Measurements from ENCODE around the gene SFMBT2. TPM values are rescaled to one million over a fixed set of nuclear protein-coding genes. Genes with fewer than 3 reads are reported as not detected.

SFMBT2 gene
- total RNA-seq, 4 donors from 2014 or later = 7.6 to 15.4 (median 10.8) TPM

GRCh38 chr10:7283246-7283645 is 127.6 kb downstream of the SFMBT2 start:
- Histone ChIP-seq H3K27ac (replicated peaks in 1 of 4) (no peak overlapping the region), H3K36me3 (peaks cover 0 to 3% (median 0%) of the 10 kb centered on the region in 4 donors), H3K4me3 (no peak overlapping the region), H3K27me3 (no peaks in the 10 kb centered on the region), H3K4me1 (no peaks in the 10 kb centered on the region), H3K9me3 (no peaks in the 10 kb centered on the region)
- TF ChIP-seq POLR2AphosphoS5 (IDR thresholded peaks at IDR 0.05) (no peak), POLR2A (IDR thresholded peaks at IDR 0.05; ENCODE audit: low read depth) (no peak), CTCF (IDR thresholded peaks at IDR 0.05) (no peak), EP300 (IDR thresholded peaks at IDR 0.05) (no peak)
- intact Hi-C loops (cut with DNase I) = no loop called here
- 88% methylated on average over 2 of the region's 2 CpGs for WGBS
- DNase-seq (ENCODE audit: extremely low spot score) = no peak

GRCh38 chr10:7282457-7282856 is 128.4 kb downstream of the SFMBT2 start:
- TF ChIP-seq CTCF (IDR thresholded peaks at IDR 0.05) (no peak), EP300 (IDR thresholded peaks at IDR 0.05) (no peak), POLR2AphosphoS5 (IDR thresholded peaks at IDR 0.05) (no peak), POLR2A (IDR thresholded peaks at IDR 0.05; ENCODE audit: low read depth) (no peak)
- H3K9me3 ChIP-seq = no peaks in the 10 kb centered on the region
- 82% methylated on average over 7 of the region's 7 CpGs for WGBS
- peaks cover 0 to 4% (median 0%) of the 10 kb centered on the region in 4 donors for H3K36me3 ChIP-seq
- DNase-seq (ENCODE audit: extremely low spot score) = no peak
- H3K4me3 ChIP-seq = no peak overlapping the region
- no peaks in the 10 kb centered on the region for H3K27me3 ChIP-seq
- no peak overlapping the region for H3K27ac ChIP-seq (replicated peaks in 1 of 4)
- intact Hi-C loops (cut with DNase I) = no loop called here
- peaks cover 0 to 7% (median 2%) of the 10 kb centered on the region in 4 donors for H3K4me1 ChIP-seq

- TF ChIP-seq POLR2A (IDR thresholded peaks at IDR 0.05; ENCODE audit: low read depth) (no peak), CTCF (IDR thresholded peaks at IDR 0.05) (no peak)
- DNase-seq (ENCODE audit: extremely low spot score) = no peak
- 84% methylated on average over 6 of the region's 6 CpGs for WGBS
- H3K4me3 ChIP-seq = no peak overlapping the region
- H3K4me1 ChIP-seq = peaks cover 0 to 9% (median 4%) of the 10 kb centered on the region in 4 donors
- peaks cover 0 to 6% (median 2%) of the 10 kb centered on the region in 4 donors for H3K36me3 ChIP-seq
- no peaks in the 10 kb centered on the region for H3K27me3 ChIP-seq
- H3K9me3 ChIP-seq = no peaks in the 10 kb centered on the region
- H3K27ac ChIP-seq (replicated peaks in 1 of 4) = no peak overlapping the region
- intact Hi-C loops (cut with DNase I) = no loop called here
Observed at GRCh38 chr10:7281429-7281828, 129.4 kb downstream of the SFMBT2 start.

GRCh38 chr10:7279303-7279702 is 131.5 kb downstream of the SFMBT2 start:
- intact Hi-C loops (cut with DNase I) = no loop called here
- no peak for DNase-seq (ENCODE audit: extremely low spot score)
- 76% methylated on average over 5 of the region's 5 CpGs for WGBS

More at GRCh38 chr10:7279303-7279702, 131.5 kb downstream of the SFMBT2 start:
- H3K4me3 ChIP-seq = no peak overlapping the region
- no peak overlapping the region for H3K27ac ChIP-seq (replicated peaks in 1 of 4)
- no peaks in the 10 kb centered on the region for H3K27me3 ChIP-seq
- peaks cover 0 to 9% (median 4%) of the 10 kb centered on the region in 4 donors for H3K4me1 ChIP-seq
- no peaks in the 10 kb centered on the region for H3K9me3 ChIP-seq
- TF ChIP-seq POLR2AphosphoS5 (IDR thresholded peaks at IDR 0.05) = no peak
- TF ChIP-seq EP300 (IDR thresholded peaks at IDR 0.05) = no peak
- TF ChIP-seq POLR2A (IDR thresholded peaks at IDR 0.05; ENCODE audit: low read depth) = no peak
- TF ChIP-seq CTCF (IDR thresholded peaks at IDR 0.05) = no peak
- peaks cover 0 to 13% (median 6%) of the 10 kb centered on the region in 4 donors for H3K36me3 ChIP-seq

Data from esophagus muscularis mucosa (tissue), 4 donors.